Measurements from ENCODE around the gene KRT6A.

DNA sequence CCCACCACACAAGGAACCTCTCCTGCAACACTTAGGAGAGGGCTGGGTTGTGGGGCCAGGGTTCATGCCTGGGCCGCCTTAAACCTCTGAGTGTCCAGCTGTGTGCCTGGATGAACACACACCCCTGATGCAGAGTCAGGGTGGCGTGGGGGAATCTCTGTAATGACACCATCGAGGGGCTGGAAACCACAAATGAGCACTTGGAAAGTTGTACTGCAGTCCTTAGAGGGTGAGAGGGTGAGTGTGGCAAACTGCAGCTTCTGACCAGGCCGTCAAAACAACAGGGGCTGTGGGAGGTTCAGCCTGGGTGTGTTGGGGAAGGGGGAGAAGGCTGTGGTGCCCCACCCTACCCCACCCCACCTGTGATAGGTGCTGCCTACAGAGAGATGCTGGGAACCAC, 39.6 kb upstream of the KRT6A start:
- TF ChIP-seq, protein P1, sequence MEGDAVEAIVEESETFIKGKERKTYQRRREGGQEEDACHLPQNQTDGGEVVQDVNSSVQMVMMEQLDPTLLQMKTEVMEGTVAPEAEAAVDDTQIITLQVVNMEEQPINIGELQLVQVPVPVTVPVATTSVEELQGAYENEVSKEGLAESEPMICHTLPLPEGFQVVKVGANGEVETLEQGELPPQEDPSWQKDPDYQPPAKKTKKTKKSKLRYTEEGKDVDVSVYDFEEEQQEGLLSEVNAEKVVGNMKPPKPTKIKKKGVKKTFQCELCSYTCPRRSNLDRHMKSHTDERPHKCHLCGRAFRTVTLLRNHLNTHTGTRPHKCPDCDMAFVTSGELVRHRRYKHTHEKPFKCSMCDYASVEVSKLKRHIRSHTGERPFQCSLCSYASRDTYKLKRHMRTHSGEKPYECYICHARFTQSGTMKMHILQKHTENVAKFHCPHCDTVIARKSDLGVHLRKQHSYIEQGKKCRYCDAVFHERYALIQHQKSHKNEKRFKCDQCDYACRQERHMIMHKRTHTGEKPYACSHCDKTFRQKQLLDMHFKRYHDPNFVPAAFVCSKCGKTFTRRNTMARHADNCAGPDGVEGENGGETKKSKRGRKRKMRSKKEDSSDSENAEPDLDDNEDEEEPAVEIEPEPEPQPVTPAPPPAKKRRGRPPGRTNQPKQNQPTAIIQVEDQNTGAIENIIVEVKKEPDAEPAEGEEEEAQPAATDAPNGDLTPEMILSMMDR (optimal IDR thresholded peaks at IDR 0.05 in 1 of 3, IDR thresholded peaks at IDR 0.05 in 1 of 3, conservative IDR thresholded peaks at IDR 0.05 in 1 of 3; ENCODE audit: extremely low read depth in 1 of 3, insufficient read depth in 2 of 3, low read length in 3 of 3), result no peak
- no peak for TF ChIP-seq EZH2 (IDR thresholded peaks at IDR 0.05; ENCODE audit: low read length)

Data from keratinocyte (primary cell).